PFSK-1 (cell line): Measurements from ENCODE around the gene PDE4B.

Source experiments
- FOXP2 ChIP-seq: optimal IDR thresholded peaks from 2 replicates; pipeline ENCODE3; 2011; ENCODE audit warnings: borderline replicate concordance, control low read depth, inconsistent platforms; ENCODE audit not compliant: insufficient read depth; ENCODE audit errors: extremely low read length, extremely low read depth
- POLR2AphosphoS5 ChIP-seq: IDR thresholded peaks from 2 replicates; pipeline ENCODE4 v1.6.1; 2012; ENCODE audit warnings: low read depth, mild to moderate bottlenecking, control low read depth, low read length, moderate library complexity
- SIN3A ChIP-seq: IDR thresholded peaks from 2 replicates; pipeline ENCODE4 v1.6.1; 2012; ENCODE audit warnings: mild to moderate bottlenecking, low read length, moderate library complexity, borderline replicate concordance; ENCODE audit not compliant: insufficient read depth
- TAF1 ChIP-seq: IDR thresholded peaks from 2 replicates; pipeline ENCODE4 v1.6.1; 2012; ENCODE audit warnings: low read length, control low read depth, borderline replicate concordance; ENCODE audit not compliant: insufficient read depth
- TF ChIP-seq, protein P1 (sequence below), 2 experiments: IDR thresholded peaks; 2 replicates each; pipeline versions ENCODE4 v1.6.1 to v1.8.0; 2011 to 2012; ENCODE audit warnings: low read depth in 2 of 2, low read length in 2 of 2, control low read depth in 1 of 2, inconsistent platforms in 1 of 2, mild to moderate bottlenecking in 1 of 2, moderate library complexity in 1 of 2; ENCODE audit not compliant: insufficient read depth in 1 of 2

PDE4B gene

DNA sequence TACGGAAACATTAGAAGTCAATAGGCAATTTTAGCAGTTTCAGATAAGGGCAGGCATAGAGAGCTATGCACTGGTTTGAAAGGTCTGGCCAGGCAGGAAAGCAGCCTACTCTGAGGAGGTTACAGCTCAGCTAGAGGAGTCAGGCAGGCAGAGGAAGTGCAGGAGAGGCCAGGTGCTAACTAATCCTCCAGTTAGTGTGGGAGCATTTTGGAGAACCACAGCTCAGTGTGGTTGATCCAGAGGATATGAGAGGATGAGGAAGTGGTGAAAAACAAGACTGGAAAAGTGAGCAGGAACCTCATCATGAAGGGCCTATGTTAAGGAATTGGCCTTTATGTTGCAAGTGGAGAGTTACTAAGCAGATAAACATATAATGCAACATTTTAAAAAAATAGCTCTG, 458.9 kb downstream of the PDE4B start:
- TF ChIP-seq TAF1, result no peak
- no peak for TF ChIP-seq POLR2AphosphoS5
- TF ChIP-seq SIN3A, result no peak
- TF ChIP-seq, protein P1, sequence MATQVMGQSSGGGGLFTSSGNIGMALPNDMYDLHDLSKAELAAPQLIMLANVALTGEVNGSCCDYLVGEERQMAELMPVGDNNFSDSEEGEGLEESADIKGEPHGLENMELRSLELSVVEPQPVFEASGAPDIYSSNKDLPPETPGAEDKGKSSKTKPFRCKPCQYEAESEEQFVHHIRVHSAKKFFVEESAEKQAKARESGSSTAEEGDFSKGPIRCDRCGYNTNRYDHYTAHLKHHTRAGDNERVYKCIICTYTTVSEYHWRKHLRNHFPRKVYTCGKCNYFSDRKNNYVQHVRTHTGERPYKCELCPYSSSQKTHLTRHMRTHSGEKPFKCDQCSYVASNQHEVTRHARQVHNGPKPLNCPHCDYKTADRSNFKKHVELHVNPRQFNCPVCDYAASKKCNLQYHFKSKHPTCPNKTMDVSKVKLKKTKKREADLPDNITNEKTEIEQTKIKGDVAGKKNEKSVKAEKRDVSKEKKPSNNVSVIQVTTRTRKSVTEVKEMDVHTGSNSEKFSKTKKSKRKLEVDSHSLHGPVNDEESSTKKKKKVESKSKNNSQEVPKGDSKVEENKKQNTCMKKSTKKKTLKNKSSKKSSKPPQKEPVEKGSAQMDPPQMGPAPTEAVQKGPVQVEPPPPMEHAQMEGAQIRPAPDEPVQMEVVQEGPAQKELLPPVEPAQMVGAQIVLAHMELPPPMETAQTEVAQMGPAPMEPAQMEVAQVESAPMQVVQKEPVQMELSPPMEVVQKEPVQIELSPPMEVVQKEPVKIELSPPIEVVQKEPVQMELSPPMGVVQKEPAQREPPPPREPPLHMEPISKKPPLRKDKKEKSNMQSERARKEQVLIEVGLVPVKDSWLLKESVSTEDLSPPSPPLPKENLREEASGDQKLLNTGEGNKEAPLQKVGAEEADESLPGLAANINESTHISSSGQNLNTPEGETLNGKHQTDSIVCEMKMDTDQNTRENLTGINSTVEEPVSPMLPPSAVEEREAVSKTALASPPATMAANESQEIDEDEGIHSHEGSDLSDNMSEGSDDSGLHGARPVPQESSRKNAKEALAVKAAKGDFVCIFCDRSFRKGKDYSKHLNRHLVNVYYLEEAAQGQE (IDR thresholded peaks at IDR 0.05; ENCODE audit: insufficient read depth in 1 of 2, low read depth in 2 of 2, low read length in 2 of 2), result no peak
- TF ChIP-seq FOXP2, result no peak

GRCh38 chr1:66253330-66253921, 460.7 kb downstream of the PDE4B start:
- TF ChIP-seq POLR2AphosphoS5 (no peak), FOXP2 (no peak), SIN3A (no peak), TAF1 (no peak)
- TF ChIP-seq, protein P1 (IDR thresholded peaks at IDR 0.05; ENCODE audit: insufficient read depth in 1 of 2, low read depth in 2 of 2, low read length in 2 of 2), result no peak

- TF ChIP-seq FOXP2 (no peak), POLR2AphosphoS5 (no peak), TAF1 (no peak), SIN3A (no peak)
- TF ChIP-seq, protein P1 (IDR thresholded peaks at IDR 0.05; ENCODE audit: insufficient read depth in 1 of 2, low read depth in 2 of 2, low read length in 2 of 2), result no peak
Observed at GRCh38 chr1:66254785-66255184, 462.1 kb downstream of the PDE4B start.

DNA sequence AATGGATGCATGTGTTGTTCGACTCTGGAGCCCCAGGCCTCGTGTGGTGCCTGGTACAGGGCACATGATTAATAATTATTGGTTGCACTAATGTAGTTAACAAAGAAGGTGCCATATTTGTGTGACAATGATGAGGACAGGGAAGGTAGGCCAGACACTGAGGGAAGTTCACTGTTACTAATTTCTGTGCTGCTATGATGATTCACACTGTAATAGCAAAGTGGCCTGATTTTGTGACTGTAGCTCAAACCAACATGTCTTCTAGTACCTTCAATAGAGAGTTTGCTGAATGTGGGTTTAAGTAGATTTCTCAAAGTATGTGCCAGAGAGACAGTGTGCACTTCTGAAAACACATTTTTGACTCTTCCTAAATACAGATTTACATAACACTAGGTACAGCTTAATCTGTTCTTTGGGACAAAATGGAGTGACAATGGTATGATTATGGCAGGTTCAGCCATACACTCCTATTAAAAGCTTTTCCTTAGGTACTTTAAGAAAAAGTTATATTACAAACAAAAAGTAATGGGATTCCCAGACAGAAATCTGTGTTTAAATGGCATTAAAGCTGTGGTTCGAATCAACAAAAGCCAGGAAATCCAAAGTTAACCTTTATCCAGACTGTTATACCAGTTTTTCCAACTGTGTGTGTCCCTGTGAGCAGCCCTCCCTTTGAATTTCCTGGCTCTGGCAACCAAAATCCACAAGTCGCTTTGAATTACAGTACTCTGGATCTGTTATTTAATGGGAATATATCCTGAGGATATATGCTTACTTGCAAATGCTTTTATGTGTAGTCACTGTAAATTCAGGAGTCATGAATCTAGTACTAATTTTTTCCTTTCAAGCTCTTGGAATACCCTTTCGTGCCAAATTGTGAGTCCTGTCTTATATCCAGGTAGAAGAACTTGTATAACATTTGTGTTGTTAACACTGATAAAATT, 464.2 kb downstream of the PDE4B start:
- no peak for TF ChIP-seq FOXP2
- TF ChIP-seq SIN3A, result no peak
- TF ChIP-seq POLR2AphosphoS5, result no peak
- no peak for TF ChIP-seq TAF1
- TF ChIP-seq, protein P1 (IDR thresholded peaks at IDR 0.05; ENCODE audit: insufficient read depth in 1 of 2, low read depth in 2 of 2, low read length in 2 of 2), result no peak
